Activated T-helper 9 cell treated with anti-CD3 and anti-CD28 coated beads, Interleukin-2, amount 50 U/mL, for 16 hours (primary cell): ENCODE measurements around the gene TMIE.
"Not testable (repeated sequence)": the region's sequence is repeated elsewhere in the genome, so short reads cannot be mapped to it uniquely, and the experiment has no call there.

ENCODE experiments used
- DNase-seq: peaks from one replicate; pipeline ENCODE4 v3.0.0-alpha.2; 2020; ENCODE audit warnings: low read depth

Gene TMIE

GRCh38 chr3:46722443-46722842 lies 21.3 kb downstream of the TMIE start:
- DNase-seq: no peak

- DNase-seq: no peak
These were observed 23.2 kb downstream of the TMIE start for GRCh38 chr3:46724424-46724823.

- DNase-seq: no peak
These were observed 24.6 kb downstream of the TMIE start for GRCh38 chr3:46725621-46726314.

GRCh38 chr3:46729038-46729437 lies 27.8 kb downstream of the TMIE start:
- no peak for DNase-seq

- DNase-seq: no peak
These were observed 29.6 kb downstream of the TMIE start for GRCh38 chr3:46730819-46731218.

GRCh38 chr3:46731795-46732194 lies 30.6 kb downstream of the TMIE start:
- DNase-seq: no peak

- no peak for DNase-seq
These were observed 32.0 kb downstream of the TMIE start for GRCh38 chr3:46733026-46733800.

- no peak for DNase-seq
These were observed 33.6 kb downstream of the TMIE start for GRCh38 chr3:46734773-46735172.

GRCh38 chr3:46736006-46736872 lies 35.0 kb downstream of the TMIE start:
- DNase-seq: no peak

GRCh38 chr3:46737329-46737731 lies 36.1 kb downstream of the TMIE start:
- no peak for DNase-seq

- not testable (repeated sequence) for DNase-seq
These were observed 38.4 kb downstream of the TMIE start for GRCh38 chr3:46739565-46739964.

- no peak for DNase-seq
These were observed 41.9 kb downstream of the TMIE start for GRCh38 chr3:46742992-46743585.

- no peak for DNase-seq
These were observed 45.5 kb downstream of the TMIE start for GRCh38 chr3:46746711-46747110.

GRCh38 chr3:46748170-46748569 lies 47.0 kb downstream of the TMIE start:
- no peak for DNase-seq

GRCh38 chr3:46749129-46749528 lies 47.9 kb downstream of the TMIE start:
- no peak for DNase-seq

GRCh38 chr3:46750555-46751038 lies 49.4 kb downstream of the TMIE start:
- DNase-seq: no peak

- DNase-seq: not testable (repeated sequence)
These were observed 51.9 kb downstream of the TMIE start for GRCh38 chr3:46753127-46753526.

GRCh38 chr3:46755646-46756045 lies 54.5 kb downstream of the TMIE start:
- no peak for DNase-seq

GRCh38 chr3:46756642-46757041 lies 55.5 kb downstream of the TMIE start:
- no peak for DNase-seq

- no peak for DNase-seq
These were observed 58.3 kb downstream of the TMIE start for GRCh38 chr3:46759239-46760167.
